ENCODE data around the gene RASSF9. TPM values are rescaled to one million over a fixed set of nuclear protein-coding genes. Genes with fewer than 3 reads are reported as not detected.

The RASSF9 gene
- total and polyA plus RNA-seq, 10 of the 15 experiments (the other 5 are each of a cell fraction or from before 2014, with no cell fraction given) = under 0.01 to 0.10 TPM; not detected in 8

DNA sequence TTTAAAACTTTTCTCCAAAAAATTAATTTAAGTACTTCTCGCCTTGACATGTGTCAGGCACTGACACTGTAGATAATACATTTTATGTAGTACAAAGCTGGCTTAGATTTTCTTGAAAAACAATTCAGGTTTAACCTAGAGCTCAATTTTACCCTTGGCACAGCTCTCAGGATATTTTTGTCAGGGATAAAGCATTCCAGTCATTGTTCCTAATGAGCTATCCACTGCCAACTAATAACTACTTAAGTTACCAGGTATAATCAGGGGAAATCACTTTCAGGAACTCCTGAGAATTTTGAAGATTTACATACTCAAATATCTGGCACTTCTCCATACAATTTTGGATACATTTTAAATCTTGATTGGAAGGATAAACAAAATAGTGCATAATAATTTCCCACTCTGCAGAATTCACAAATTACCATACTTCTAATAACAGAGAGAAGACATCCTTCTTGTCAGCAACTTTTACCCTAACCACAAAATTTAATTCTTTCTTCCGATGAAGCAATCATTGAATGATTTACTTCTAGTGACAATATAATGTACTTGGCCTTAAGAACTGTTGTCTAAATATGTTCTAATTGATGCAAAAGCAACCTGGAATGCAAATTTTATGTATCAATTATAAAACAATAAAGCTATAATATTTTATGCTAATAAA, 4.8 kb downstream of the RASSF9 start:
- POLR2A ChIA-PET = no interaction called here
- no peaks in the 10 kb centered on the region for H3K79me2 ChIP-seq (ENCODE audit: control insufficient read depth, insufficient read depth, low read length)
- SMC1A ChIA-PET (ENCODE audit: uncharacterized antibody, unreplicated experiment) = interaction anchor here (0.7 kb wide), 1 partner anchor 312 kb away, joined by 3 read pairs; no protein-coding TSS in a partner anchor
- TF ChIP-seq HCFC1 (IDR thresholded peaks at IDR 0.05; ENCODE audit: low read length) (no peak), GATAD2B (conservative IDR thresholded peaks at IDR 0.05; ENCODE audit: low read depth) (no peak), FOXK2 (IDR thresholded peaks at IDR 0.05) (no peak), RCOR1 (conservative IDR thresholded peaks at IDR 0.05; ENCODE audit: low read depth, low read length) (no peak), MEF2A (IDR thresholded peaks at IDR 0.05; ENCODE audit: insufficient read depth, low read depth, low read length) (no peak), RAD51 (IDR thresholded peaks at IDR 0.05) (no peak), YBX1 (IDR thresholded peaks at IDR 0.05) (no peak), MEF2B (IDR thresholded peaks at IDR 0.05; ENCODE audit: partially characterized antibody, poor library complexity, severe bottlenecking) (no peak)
- TF ChIP-seq, protein P1, sequence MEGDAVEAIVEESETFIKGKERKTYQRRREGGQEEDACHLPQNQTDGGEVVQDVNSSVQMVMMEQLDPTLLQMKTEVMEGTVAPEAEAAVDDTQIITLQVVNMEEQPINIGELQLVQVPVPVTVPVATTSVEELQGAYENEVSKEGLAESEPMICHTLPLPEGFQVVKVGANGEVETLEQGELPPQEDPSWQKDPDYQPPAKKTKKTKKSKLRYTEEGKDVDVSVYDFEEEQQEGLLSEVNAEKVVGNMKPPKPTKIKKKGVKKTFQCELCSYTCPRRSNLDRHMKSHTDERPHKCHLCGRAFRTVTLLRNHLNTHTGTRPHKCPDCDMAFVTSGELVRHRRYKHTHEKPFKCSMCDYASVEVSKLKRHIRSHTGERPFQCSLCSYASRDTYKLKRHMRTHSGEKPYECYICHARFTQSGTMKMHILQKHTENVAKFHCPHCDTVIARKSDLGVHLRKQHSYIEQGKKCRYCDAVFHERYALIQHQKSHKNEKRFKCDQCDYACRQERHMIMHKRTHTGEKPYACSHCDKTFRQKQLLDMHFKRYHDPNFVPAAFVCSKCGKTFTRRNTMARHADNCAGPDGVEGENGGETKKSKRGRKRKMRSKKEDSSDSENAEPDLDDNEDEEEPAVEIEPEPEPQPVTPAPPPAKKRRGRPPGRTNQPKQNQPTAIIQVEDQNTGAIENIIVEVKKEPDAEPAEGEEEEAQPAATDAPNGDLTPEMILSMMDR (IDR thresholded peaks at IDR 0.05 in 2 of 3, conservative IDR thresholded peaks at IDR 0.05 in 1 of 3; ENCODE audit: control insufficient read depth in 2 of 3, extremely low read depth in 1 of 3, insufficient read depth in 1 of 3, low read depth in 3 of 3, low read length in 3 of 3) = no peak
- TF ChIP-seq, protein P2, sequence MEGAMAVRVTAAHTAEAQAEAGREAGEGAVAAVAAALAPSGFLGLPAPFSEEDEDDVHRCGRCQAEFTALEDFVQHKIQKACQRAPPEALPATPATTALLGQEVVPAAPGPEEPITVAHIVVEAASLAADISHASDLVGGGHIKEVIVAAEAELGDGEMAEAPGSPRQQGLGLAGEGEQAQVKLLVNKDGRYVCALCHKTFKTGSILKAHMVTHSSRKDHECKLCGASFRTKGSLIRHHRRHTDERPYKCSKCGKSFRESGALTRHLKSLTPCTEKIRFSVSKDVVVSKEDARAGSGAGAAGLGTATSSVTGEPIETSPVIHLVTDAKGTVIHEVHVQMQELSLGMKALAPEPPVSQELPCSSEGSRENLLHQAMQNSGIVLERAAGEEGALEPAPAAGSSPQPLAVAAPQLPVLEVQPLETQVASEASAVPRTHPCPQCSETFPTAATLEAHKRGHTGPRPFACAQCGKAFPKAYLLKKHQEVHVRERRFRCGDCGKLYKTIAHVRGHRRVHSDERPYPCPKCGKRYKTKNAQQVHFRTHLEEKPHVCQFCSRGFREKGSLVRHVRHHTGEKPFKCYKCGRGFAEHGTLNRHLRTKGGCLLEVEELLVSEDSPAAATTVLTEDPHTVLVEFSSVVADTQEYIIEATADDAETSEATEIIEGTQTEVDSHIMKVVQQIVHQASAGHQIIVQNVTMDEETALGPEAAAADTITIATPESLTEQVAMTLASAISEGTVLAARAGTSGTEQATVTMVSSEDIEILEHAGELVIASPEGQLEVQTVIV (IDR thresholded peaks at IDR 0.05; ENCODE audit: borderline replicate concordance, partially characterized antibody) = no peak
- TF ChIP-seq, protein P3, sequence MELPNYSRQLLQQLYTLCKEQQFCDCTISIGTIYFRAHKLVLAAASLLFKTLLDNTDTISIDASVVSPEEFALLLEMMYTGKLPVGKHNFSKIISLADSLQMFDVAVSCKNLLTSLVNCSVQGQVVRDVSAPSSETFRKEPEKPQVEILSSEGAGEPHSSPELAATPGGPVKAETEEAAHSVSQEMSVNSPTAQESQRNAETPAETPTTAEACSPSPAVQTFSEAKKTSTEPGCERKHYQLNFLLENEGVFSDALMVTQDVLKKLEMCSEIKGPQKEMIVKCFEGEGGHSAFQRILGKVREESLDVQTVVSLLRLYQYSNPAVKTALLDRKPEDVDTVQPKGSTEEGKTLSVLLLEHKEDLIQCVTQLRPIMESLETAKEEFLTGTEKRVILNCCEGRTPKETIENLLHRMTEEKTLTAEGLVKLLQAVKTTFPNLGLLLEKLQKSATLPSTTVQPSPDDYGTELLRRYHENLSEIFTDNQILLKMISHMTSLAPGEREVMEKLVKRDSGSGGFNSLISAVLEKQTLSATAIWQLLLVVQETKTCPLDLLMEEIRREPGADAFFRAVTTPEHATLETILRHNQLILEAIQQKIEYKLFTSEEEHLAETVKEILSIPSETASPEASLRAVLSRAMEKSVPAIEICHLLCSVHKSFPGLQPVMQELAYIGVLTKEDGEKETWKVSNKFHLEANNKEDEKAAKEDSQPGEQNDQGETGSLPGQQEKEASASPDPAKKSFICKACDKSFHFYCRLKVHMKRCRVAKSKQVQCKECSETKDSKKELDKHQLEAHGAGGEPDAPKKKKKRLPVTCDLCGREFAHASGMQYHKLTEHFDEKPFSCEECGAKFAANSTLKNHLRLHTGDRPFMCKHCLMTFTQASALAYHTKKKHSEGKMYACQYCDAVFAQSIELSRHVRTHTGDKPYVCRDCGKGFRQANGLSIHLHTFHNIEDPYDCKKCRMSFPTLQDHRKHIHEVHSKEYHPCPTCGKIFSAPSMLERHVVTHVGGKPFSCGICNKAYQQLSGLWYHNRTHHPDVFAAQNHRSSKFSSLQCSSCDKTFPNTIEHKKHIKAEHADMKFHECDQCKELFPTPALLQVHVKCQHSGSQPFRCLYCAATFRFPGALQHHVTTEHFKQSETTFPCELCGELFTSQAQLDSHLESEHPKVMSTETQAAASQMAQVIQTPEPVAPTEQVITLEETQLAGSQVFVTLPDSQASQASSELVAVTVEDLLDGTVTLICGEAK (IDR thresholded peaks at IDR 0.05; ENCODE audit: borderline replicate concordance) = no peak
- TF ChIP-seq, protein P4, sequence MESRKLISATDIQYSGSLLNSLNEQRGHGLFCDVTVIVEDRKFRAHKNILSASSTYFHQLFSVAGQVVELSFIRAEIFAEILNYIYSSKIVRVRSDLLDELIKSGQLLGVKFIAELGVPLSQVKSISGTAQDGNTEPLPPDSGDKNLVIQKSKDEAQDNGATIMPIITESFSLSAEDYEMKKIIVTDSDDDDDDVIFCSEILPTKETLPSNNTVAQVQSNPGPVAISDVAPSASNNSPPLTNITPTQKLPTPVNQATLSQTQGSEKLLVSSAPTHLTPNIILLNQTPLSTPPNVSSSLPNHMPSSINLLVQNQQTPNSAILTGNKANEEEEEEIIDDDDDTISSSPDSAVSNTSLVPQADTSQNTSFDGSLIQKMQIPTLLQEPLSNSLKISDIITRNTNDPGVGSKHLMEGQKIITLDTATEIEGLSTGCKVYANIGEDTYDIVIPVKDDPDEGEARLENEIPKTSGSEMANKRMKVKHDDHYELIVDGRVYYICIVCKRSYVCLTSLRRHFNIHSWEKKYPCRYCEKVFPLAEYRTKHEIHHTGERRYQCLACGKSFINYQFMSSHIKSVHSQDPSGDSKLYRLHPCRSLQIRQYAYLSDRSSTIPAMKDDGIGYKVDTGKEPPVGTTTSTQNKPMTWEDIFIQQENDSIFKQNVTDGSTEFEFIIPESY (IDR thresholded peaks at IDR 0.05) = no peak
- TF ChIP-seq, protein P5, sequence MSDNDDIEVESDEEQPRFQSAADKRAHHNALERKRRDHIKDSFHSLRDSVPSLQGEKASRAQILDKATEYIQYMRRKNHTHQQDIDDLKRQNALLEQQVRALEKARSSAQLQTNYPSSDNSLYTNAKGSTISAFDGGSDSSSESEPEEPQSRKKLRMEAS (IDR thresholded peaks at IDR 0.05; ENCODE audit: low read depth, low read length) = no peak

More for the DNA sequence above, 4.8 kb downstream of the RASSF9 start:
- no peak overlapping the region for H3K4me2 ChIP-seq (ENCODE audit: control insufficient read depth, insufficient read depth)
- intact Hi-C loops (cut with micrococcal nuclease; ENCODE audit: unreplicated experiment) (no loop called here), in situ Hi-C loops (cut with MboI) (no loop called here)
- DNase-seq (ENCODE audit: low read depth, low spot score) (no peak), FAIRE-seq (no peak), ATAC-seq (no peak)
- WGBS (ENCODE audit: insufficient coverage, insufficient replicate concordance, low lambda C conversion rate, missing lambda C conversion rate) = 15% methylated on average over 2 of the region's 2 CpGs
- BruUV-seq (replicated peaks) = no TSS peak
- H3K27me3 ChIP-seq (replicated peaks in 1 of 2; ENCODE audit: control insufficient read depth in 2 of 2, insufficient read depth in 2 of 2, low read length in 1 of 2) = no peaks in the 10 kb centered on the region
- RAD21 ChIA-PET (ENCODE audit: unreplicated experiment) = no interaction called here
- no peak overlapping the region for H2AFZ ChIP-seq (ENCODE audit: control insufficient read depth, low read depth, low read length)
- no peaks in the 10 kb centered on the region for H3K36me3 ChIP-seq (ENCODE audit: control insufficient read depth in 2 of 2, insufficient read depth in 2 of 2, low read length in 1 of 2)
- H3K9me3 ChIP-seq (replicated peaks; ENCODE audit: control insufficient read depth, insufficient read depth, low read length) = no peaks in the 10 kb centered on the region
- H3K4me1 ChIP-seq (ENCODE audit: control insufficient read depth, insufficient read depth, low read length) = no peaks in the 10 kb centered on the region
- H3K4me3 ChIP-seq = no peak overlapping the region
- no peaks in the 10 kb centered on the region for H4K20me1 ChIP-seq (ENCODE audit: control insufficient read depth, insufficient read depth)
- no peak overlapping the region for H3K9ac ChIP-seq (ENCODE audit: control insufficient read depth, insufficient read depth, low read length)
- no peak overlapping the region for H3K27ac ChIP-seq (ENCODE audit: control insufficient read depth, insufficient read depth)
- CTCF ChIA-PET = no interaction called here
